Measurements from ENCODE around the gene LYPLAL1.

DNA sequence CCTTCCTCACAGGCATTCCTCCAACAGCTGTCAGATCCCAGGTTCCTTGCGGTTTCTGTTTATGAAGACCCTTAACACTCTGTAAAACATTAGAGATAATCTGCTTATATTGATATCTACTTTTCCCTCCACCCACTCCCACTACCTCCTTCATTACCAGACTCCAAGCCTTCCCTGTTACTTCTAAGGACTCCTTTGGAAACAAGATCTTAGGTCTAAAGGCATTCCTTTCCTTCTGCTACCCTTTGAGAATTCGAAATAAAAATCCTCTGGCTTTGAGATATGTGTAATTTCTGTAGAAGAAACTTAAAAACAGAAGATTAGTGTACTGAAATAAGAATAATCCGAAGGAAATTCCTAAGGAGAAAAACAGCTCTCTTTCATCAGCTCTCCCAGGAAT, 23.7 kb upstream of the LYPLAL1 start:
- TF ChIP-seq, protein P1, sequence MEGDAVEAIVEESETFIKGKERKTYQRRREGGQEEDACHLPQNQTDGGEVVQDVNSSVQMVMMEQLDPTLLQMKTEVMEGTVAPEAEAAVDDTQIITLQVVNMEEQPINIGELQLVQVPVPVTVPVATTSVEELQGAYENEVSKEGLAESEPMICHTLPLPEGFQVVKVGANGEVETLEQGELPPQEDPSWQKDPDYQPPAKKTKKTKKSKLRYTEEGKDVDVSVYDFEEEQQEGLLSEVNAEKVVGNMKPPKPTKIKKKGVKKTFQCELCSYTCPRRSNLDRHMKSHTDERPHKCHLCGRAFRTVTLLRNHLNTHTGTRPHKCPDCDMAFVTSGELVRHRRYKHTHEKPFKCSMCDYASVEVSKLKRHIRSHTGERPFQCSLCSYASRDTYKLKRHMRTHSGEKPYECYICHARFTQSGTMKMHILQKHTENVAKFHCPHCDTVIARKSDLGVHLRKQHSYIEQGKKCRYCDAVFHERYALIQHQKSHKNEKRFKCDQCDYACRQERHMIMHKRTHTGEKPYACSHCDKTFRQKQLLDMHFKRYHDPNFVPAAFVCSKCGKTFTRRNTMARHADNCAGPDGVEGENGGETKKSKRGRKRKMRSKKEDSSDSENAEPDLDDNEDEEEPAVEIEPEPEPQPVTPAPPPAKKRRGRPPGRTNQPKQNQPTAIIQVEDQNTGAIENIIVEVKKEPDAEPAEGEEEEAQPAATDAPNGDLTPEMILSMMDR (IDR thresholded peaks at IDR 0.05; ENCODE audit: low read length): no peak
- TF ChIP-seq EZH2 (optimal IDR thresholded peaks at IDR 0.05; ENCODE audit: low read depth, low read length) (no peak), EZH2phosphoT487 (IDR thresholded peaks at IDR 0.05; ENCODE audit: low read length) (no peak)

Data from MM.1S (cell line).